DMS153 (cell line): Measurements from ENCODE around the gene TNXB.
"Not testable (repeated sequence)": the region's sequence is repeated elsewhere in the genome, so short reads cannot be mapped to it uniquely, and the experiment has no call there.

Experiments used
- DNase-seq: peaks from one replicate; lab custom pipeline; 2025; lab: John Stamatoyannopoulos, UW

The TNXB gene

DNA sequence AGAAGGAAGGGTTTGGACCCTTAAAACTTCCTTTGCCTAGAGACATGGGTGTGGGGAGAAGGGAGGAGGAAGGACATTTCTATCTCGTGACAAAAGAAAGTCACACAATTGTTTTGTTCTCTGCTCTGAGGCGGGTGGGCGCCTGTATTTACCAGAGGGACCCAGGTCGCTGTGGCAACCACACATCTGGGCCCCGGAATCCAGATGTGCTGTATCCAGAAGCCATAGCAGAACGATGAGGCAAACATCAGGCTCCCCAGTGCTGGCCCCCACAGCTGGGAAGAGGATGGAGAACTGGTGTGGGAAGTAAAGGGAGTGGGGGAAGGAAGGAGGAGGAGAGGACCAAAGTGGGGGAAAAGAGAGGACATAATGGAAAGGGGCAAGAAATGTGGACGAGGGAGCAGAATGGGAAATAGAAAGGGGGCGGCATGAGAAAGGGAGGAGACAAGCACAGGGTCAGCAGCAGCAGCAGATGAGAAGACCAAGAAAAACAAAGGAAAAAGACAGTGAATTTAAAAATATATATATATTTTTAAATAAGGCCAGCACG, 3.4 kb upstream of the TNXB start:
- DNase-seq, result no peak

DNA sequence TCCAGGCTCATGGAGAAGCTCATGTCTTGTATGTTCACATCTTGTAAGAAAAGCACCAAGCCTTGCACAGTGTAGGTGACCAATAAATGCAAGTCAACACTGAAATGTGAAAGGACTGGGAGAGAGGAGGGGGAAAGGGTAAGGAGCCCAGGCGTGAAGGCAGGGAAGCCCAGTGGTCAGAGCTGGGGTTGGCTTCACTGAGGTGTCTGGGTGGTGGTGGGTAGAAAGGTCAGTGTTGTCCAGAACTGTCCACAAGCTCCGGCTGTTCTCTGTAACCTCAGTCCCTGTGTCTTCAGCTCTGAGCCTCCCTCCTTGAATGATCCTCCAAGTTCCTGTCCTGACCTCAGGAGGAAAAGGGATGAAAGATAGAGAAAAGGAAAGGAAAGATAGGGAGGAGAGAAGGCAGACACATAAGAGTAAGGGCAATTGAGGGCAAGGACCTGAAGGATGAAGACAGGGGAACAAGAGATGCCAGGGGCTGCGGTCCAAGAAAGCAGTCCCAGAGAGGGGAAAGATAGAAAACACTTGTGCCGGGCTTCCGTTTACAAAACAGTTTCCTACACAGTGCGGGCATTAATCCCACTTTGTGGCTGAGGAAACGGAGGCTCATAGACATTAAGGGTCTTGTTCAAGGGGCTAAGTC, 2.4 kb upstream of the TNXB start:
- no peak for DNase-seq

DNA sequence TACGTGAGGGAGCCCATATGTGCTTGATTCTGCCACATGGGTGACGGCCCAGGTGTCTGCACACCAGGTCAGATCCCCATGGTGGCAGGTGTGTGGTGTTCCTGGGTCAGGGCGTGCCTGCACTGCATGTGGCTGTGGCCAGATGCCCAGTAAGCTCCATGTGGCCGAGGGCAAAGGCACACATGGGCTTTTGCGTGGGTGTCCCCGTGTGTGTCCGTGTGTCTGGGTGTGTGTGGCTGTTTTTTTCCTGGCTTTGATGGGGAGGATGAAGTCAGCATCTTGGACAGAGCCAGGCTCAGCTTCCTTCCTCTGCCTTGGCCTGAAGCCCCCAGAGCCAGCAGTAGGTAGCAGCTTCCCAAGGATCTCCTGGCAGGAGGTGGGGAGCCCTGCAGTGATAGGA, 1.5 kb upstream of the TNXB start:
- DNase-seq, result no peak

DNA sequence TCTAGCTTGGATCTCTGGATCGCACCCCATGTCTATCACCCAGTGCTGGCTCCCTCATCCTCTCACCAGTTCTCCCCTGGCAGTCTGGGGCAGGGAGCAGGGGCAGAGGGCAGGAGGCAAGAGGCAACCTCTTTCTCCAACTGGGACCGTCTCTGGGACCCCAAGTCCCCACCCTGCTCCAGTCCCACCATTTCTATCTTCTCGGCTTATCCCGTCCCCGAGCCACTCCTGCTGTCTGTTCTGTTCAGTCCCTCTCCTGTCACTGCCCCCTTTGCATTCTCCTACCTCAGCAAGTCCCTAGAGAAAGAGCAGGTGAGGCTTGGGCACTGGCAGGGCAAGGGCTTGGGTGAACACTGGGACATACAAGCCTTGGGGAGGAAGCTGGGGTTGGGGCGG, 625 bp upstream of the TNXB start:
- DNase-seq, result no peak

DNA sequence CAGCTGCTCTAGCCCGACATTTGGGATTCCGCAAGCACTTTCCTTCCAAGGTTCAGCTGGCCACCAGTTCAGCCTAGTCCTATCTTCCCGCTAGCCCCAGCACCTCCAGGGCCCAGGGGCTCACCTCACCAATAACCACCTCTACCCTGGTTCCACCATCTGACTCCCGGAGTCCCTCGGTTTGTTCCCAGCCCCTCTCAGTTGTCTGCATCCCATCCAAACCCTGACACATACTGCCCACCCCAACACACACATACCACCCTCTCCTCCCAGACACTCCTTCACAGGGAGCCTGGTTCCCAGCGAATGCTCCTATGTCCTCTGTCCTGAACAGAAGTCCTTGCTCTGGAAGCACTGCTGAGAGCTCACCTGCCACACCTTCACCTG, 418 bp downstream of the TNXB start:
- DNase-seq, result no peak

DNA sequence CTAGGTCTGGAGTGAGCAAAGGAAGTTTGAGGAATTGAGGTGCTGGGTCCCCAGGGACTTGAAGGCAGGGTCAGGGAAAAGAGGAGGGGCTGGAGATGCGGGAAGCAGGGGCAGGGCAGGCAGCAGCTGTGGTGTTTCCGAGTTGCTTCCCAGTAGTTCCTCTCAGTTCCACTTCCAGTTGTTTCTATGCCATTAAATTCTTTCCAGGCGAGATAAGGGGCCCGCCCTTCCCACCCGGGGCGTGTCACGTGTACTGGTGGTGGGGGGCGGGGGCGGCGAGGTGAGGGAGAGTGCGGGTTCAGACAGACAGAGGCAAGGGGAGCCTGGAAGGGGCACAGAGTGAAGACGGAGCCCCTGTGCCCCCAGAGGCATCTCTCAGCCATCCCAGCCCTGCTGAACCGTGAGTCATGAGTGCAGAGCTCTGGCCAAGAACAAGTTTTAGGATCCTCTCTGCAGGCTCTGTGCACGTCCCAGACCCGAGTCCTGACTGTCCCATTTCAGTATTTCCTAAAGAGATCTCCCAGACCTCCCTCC, 977 bp downstream of the TNXB start:
- no peak for DNase-seq

DNA sequence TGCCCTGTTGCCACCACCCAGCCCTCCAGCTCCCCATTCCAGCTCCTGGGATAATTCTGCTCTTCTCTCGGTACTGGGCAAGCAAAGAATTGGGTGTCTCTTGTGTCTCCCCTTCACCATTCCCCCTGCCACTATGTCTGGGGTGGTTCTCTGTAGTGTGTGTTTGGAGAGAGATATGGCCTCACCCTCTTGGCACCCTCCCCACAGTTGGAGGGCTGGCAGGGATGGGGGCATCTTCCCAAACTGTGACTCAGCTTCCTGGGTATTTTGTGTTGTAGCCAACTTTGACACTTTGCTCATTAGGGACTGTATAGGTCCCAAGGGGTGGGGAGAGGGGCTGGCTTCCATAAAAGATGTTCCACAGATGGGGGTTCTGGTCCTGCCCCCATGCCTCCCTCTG, 1.7 kb downstream of the TNXB start:
- no peak for DNase-seq

DNA sequence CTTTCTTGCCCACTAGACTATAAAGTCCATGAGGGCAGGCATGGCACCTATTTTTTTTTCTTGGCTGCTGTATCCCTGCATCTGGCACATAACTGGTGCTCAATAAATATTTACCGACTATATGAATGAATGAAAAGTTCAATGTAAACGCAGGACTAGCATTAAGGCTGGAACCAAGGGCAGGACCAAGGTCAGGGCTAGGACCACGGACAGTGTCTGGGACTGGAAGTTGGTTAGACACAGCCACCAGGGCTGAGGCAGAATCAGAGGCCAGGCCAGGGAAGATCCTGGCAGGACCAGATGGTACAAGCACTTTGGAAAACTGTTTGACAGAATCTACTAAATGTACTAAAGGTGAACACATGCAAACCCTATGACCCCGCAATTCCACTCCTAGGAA, 3.7 kb downstream of the TNXB start:
- no peak for DNase-seq

DNA sequence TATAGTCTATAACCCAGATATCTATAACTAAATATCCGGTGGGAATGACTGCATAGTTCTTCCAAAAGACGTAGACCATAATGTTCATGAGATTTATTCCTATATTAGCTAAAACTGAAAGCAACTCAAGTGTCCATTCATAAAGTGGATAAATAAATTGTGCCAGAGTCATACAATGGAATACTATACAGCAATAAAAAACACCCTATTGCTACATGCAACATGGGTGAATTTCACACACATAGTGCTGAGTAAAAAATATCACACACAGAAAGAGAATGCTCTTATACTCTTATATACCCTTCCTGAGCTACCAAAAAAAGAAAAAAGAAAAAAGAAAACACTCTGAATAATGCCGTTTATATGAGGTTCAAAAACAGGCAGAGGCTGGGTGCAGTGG, 6.9 kb downstream of the TNXB start:
- DNase-seq, result no peak

DNA sequence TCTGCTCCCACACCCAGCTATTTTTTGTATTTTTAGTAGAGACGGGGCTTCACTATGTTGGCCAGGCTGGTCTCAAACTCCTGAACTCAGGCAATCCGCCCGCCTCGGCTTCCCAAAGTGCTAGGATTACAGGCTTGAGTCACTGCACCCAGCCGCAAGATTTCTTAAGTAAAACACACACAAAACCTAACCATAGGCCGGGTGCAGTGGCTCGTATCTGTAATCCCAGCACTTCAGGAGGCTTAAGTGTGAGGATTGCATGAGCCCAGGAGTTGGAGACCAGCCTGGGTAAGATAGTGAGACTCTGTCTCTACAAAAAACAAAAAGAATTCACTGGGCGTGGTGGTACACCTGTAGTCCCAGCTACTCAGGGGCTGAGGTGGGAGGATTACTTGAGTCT, 8.9 kb downstream of the TNXB start:
- DNase-seq, result not testable (repeated sequence)

DNA sequence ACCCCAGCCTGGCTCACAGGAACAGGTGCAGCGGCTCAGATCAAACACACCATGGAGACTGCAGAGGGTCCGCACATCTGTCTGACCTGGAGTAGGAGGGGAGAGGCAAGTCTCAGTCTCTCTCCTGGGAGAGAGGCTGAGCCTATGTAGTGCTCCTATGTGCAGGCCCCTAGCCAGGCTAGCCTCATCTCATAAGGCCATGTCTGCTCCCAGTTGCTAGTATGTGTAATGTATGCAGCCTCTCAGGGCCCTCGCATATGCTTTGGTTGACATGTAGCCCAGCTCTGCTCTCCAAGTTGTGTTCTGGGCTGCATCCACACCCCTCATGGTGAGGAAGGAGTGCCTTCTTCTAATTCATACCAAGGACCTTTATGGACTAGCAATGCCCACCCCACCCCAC, 11.8 kb downstream of the TNXB start:
- no peak for DNase-seq

DNA sequence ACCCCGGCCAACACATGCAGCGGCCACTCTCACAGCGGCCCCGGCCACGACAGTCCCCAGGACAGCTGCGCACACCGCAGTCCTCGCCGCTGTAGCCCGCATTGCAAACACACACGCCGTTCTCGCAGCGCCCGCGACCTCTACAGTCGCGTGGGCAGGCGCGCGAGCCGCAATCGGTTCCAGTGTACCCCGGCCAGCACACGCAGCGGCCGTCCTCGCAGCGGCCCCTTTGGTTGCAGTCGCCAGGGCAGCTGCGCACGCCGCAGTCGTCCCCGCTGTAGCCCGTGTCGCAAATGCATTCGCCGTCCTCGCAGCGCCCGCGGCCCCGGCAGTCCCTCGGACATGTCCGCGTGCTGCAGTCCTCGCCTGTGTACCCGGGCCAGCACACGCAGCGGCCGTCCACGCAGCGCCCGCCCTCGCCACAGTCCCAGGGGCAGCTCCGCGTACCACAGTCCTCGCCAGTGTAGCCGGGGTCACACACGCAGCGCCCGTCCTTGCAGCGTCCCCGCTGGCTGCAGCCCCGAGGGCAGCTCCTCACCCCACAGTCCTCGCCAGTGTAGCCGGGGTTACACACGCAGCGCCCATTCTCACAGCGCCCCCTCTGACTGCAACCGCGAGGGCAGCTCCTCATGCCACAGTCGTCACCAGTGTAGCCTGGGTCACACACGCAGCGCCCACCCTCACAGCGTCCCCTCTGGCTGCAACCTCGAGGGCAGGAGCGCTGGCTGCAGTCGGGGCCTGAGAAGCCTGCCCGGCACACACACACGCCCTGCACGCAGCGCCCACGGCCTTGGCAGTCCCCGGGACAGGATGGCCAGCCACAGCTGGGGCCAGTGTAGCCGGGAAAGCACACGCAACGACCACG, 12.5 kb downstream of the TNXB start:
- DNase-seq, result no peak

DNA sequence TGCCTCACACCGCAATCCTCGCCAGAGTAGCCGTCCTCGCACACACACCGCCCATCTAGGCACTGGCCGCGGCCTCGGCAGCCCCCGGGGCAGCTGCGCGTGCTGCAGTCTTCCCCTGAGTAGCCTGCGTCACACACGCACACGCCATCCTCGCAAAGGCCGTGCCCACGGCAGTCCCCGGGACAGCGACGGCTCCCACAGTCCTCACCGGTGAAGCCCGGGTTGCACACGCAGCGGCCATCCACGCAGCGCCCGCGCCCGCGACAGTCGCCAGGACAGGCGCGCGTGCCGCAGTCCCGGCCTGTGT, 13.1 kb downstream of the TNXB start:
- no peak for DNase-seq

DNA sequence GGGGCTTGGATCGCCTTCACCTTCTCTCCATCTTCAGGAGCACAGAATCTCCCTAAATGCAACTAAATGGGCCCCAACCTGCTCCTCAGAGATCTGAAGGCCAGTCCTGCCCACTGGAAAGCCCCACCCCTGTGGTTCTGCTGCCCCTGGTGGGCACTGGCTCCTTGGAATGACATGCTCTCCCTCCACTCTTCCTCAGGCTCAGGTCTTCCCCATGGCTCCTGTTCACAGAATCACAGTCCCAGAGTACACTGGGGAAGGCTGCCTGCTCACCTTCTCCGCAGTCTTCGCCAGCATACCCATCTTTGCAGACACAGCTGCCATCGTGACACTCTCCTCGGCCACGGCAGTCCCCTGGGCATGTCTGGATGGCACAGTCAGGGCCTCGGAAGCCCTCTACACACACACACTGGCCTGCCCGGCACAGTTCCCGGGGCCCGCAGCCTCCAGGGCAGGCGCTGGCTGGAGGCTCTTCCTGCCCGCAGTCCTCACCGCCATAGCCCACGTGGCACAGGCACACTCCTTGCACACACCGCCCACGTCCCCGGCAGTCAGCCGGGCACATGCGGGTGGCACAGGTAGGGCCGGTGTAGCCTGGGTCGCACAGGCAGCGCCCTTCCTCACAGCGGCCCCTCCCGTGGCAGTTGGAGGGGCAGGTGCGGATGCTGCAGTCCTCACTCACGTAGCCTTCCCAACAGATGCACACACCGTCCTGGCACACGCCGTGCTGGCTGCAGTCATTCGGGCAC, 13.6 kb downstream of the TNXB start:
- no peak for DNase-seq

DNA sequence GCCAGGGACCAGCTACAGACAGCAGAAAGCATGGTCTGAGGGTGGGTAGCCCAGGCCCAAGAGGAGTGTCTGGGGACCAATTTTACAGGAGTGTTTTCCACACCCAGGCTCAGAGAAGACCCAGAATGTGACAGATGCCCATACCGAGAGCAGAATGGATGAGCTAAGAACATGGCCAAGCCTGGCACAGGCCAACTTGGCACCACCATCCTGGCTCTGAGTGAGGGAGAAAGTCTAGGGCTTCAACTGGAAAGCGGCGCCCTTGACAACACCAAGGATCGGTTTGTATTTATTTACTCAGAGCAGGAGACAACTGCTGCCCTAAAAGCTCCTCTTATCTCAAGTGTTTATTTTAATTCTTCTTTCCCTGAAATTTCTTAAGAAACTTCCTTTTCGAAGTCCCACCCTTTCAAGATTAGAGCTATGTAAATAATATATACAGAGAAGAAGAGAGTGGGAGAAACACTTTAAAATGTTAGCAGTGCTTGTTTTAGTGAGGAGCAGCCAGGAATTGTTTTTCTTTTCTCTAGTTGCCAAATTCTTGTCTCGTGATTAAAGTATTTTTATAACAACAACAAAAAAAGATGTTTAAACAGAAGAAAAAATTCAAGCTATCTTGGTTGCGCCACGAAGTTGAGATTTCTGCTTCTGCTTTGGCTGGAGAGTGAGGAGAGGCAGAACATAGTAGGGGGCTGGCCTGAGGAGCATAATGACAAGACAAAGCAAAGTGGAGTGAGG, 16.2 kb downstream of the TNXB start:
- no peak for DNase-seq

DNA sequence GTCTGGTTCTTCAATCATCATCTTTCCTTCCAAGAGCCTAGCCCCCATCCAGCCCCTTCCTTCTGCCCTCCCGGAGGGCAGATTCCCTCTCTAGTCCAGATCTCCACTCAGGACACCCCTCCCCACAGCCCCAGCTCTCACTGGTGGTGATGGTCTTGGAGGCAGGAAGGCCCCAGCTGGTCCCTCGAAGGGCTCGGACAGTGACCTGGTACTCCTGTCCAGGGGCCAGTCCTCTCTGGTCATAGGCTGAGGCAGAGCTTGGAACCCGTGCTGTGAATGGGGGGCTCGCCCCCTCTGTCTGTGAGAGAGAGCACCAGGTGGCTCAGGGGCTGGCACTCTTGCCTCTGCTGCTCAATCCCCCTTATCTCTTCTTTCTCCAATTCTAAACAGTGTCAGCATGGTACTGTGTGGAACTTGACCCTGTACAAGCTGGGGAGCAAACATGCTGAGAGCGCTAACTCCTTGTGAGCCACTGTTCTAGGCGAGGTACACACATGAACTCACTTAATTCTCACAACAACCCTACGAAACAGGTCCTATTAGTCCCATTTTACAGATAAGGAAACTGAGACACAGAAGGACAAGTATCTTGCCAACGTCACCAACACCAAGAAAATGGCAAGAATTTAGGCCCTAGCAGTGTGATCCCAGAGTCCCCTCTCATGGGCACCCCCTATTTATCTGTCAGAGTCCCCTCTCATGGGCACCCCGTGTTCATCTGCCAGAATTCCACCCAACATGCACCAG, 19.9 kb downstream of the TNXB start:
- DNase-seq, result no peak

DNA sequence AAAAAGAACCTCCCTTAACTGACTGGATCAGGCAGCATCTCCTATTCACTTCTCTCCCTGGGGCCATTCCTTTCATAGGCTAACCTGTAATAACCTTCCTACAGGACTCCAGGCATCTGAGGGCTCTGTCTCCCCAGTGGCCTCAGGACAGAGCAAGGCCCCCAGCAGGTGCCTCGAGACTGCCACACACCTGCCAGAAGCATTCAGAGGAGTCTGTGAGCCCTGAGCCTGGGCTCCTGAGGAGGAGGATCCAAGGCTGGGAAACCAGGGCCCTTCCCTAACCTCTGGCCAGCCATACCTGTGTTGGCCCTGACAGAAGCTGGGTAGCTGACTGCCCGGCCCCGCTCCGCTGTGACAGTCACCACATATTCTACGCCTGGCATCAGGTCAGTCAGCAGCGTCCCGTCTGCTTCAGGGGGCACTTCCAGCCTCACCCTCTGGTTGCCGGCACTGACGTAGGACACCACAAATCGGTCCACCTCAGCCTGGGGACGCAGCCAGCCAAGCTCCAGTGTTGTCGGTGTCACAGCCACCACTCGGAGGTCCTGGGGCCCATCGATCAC, 20.6 kb downstream of the TNXB start:
- no peak for DNase-seq

DNA sequence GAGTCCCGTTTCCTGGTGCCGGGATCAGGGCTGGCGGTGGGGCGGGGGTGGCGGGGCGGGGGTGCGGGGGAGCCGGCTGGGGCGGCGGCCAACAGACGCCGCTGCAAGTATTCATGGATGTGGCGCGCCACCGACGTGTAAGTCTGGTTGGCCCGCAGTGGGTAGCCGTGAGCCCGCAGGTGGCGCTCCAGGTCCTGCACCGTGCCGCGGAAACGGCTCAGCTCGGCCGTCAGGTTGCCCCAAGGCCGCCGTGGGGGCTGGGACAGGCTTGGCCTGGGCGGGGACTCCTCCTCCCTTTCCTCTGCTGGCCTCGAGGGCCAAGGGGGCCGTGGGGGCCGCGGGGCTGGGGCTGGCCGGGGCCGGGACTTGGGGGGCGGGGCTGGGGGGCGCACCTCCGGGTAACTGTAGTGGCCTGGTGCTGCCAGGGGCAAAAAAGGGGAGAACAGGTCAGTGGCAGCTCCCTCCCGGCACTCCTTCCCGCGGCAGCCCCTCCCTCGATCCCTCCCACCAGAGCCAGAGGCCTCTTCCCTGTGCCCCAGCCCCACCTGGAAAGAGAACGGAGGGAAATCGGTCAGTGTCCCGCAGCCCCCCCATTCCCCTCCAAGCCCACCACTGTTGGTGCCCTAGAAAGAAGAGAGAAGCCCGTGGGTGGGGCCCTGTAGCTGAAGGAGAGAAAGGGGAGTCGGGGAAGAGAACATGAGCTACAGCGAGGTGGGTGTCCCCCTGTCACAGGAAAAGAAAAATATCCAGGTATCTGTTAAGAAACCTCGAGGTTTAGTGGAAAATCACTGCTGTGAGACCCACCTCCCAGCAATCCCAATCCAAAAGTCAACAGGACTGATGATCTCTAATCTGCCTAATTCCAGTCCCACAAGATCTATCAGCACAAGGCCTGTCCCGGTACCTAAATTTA, 21.3 kb downstream of the TNXB start:
- DNase-seq, result no peak

DNA sequence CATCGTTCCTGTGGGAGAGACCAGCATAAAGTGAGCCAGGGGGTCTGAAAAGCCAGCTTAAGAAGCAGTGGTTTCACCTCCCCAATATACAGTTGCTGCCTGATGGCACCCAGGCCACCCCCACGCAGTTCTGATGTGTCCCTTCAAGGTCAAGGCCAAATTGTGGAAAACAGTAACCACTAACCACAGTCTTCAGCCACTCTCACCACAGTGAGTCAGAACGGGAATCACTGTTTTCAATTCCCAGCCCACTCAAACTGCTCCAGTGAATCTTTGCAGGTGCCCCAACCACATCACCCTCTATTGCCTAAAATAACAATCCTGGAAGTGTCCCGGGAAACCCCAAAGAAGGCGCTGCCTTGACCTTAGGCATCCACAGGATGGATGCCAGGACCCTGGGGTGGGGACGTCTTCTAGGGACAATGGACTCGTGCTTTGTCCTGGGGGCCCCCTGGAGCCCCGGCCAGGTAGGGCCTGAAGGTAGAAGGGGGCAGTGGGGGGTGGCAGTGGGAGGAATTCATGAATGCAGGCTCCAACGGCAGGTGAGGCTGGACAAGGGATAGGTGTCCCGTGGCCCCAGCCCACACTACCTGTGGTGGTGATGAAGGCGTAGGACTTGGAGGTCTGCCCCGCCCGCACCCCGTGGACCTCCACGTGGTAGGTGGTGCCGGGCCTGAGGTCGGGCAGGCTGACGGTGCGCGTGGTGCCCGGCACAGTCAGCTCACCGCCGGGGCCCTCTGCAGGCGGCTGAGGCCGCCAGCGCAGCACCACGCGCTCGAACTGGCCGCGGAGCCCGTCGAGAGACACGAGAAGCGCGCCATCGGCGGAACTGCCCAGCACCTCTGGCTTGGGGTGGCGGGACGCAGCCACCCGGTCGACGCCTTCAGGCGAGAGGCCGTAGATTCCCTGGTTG, 22.2 kb downstream of the TNXB start:
- DNase-seq, result no peak
